HepG2 (cell line): Measurements from ENCODE around the gene FAM219B. TPM values are rescaled to one million over a fixed set of nuclear protein-coding genes. Genes with fewer than 3 reads are reported as not detected.

ENCODE experiments used
- CHD2 ChIP-seq: IDR thresholded peaks from 2 replicates; pipeline ENCODE4 v1.6.1; 2011; ENCODE audit warnings: low read depth, low read length, improper control_type of control experiment
- FOXA3 ChIP-seq: IDR thresholded peaks from 2 replicates; pipeline ENCODE4 v1.6.1; 2016; ENCODE audit warnings: missing genetic modification reagents, missing compliant biosample characterization
- GATA4 ChIP-seq: sonication (generic); IDR thresholded peaks from 2 replicates; pipeline ENCODE4 v1.6.1; 2016; ENCODE audit warnings: antibody characterized with exemption, low read depth, borderline replicate concordance
- GATAD2A ChIP-seq: IDR thresholded peaks from 2 replicates; pipeline ENCODE4 v1.6.1; 2016
- HMG20B ChIP-seq: conservative IDR thresholded peaks from 2 replicates; pipeline ENCODE4 v1.6.1; 2016; ENCODE audit warnings: missing genetic modification reagents, missing compliant biosample characterization
- MTA1 ChIP-seq: sonication (generic); formaldehyde crosslinking; IDR thresholded peaks from 2 replicates; pipeline ENCODE4 v1.4.0; 2020; ENCODE audit warnings: missing genetic modification reagents, mild to moderate bottlenecking, borderline replicate concordance
- NR2F1 ChIP-seq, 2 experiments: fragments of 450-650 bp in 1 of 2; formaldehyde crosslinking in 1 of 2; IDR thresholded peaks; 2 replicates each; pipeline versions ENCODE4 v1.5.0 to v1.6.1; 2016 to 2020; ENCODE audit warnings: mild to moderate bottlenecking in 1 of 2, missing compliant biosample characterization in 1 of 2, missing genetic modification reagents in 1 of 2, moderate library complexity in 1 of 2
- SKI ChIP-seq: fragments of 450-650 bp; IDR thresholded peaks from one replicate; pipeline ENCODE4 v1.6.1; 2018; ENCODE audit warnings: mild to moderate bottlenecking; ENCODE audit not compliant: partially characterized antibody
- STAT5B ChIP-seq: sonication (generic); formaldehyde crosslinking; IDR thresholded peaks from 2 replicates; pipeline ENCODE4 v1.4.0; 2020; ENCODE audit warnings: missing genetic modification reagents
- TARDBP ChIP-seq: sonication (generic); formaldehyde crosslinking; IDR thresholded peaks from 2 replicates; pipeline ENCODE4 v1.8.0; 2022; ENCODE audit warnings: mild to moderate bottlenecking, missing genetic modification reagents
- TCF12 ChIP-seq, 2 experiments: fragments of 450-650 bp in 1 of 2; sonication (generic) in 1 of 2; formaldehyde crosslinking in 1 of 2; IDR thresholded peaks; 2 replicates each; pipeline versions ENCODE4 v1.6.1 to v1.8.0; 2017 to 2022; ENCODE audit warnings: antibody characterized with exemption in 1 of 2, mild to moderate bottlenecking in 1 of 2, missing genetic modification reagents in 1 of 2, moderate library complexity in 1 of 2
- TEAD3 ChIP-seq: optimal IDR thresholded peaks from 2 replicates; pipeline ENCODE3; 2016; ENCODE audit warnings: borderline replicate concordance
- TGIF2 ChIP-seq: IDR thresholded peaks from 2 replicates; pipeline ENCODE4 v1.6.1; 2016; ENCODE audit warnings: control low read depth, missing compliant biosample characterization
- THYN1 ChIP-seq: sonication (generic); formaldehyde crosslinking; IDR thresholded peaks from 2 replicates; pipeline ENCODE4 v1.8.1; 2023; ENCODE audit warnings: low read depth, mild to moderate bottlenecking, moderate library complexity, missing genetic modification reagents, borderline replicate concordance
- YEATS4 ChIP-seq: sonication (generic); formaldehyde crosslinking; IDR thresholded peaks from 2 replicates; pipeline ENCODE4 v1.4.0; 2020; ENCODE audit warnings: missing genetic modification reagents, borderline replicate concordance
- ZFP90 ChIP-seq: sonication (generic); formaldehyde crosslinking; IDR thresholded peaks from 2 replicates; pipeline ENCODE4 v1.8.0; 2022; ENCODE audit warnings: missing genetic modification reagents, mild to moderate bottlenecking, inconsistent platforms, borderline replicate concordance
- ZNF12 ChIP-seq: sonication (generic); formaldehyde crosslinking; IDR thresholded peaks from 2 replicates; pipeline ENCODE4 v1.5.0; 2020; ENCODE audit warnings: missing genetic modification reagents
- ZNF282 ChIP-seq: fragments of 450-650 bp; IDR thresholded peaks from 2 replicates; pipeline ENCODE4 v1.6.1; 2018; ENCODE audit not compliant: partially characterized antibody
- ZNF501 ChIP-seq: sonication (generic); formaldehyde crosslinking; IDR thresholded peaks from 2 replicates; pipeline ENCODE4 v1.5.1; 2020; ENCODE audit warnings: mild to moderate bottlenecking, moderate library complexity, missing genetic modification reagents
- ZNF773 ChIP-seq: sonication (generic); formaldehyde crosslinking; IDR thresholded peaks from 2 replicates; pipeline ENCODE4 v1.4.0; 2020; ENCODE audit warnings: missing genetic modification reagents, borderline replicate concordance
- ZNF792 ChIP-seq: IDR thresholded peaks from 2 replicates; pipeline ENCODE4 v1.6.1; 2016
- polyA plus RNA-seq, 8 experiments: library from polyadenylated mRNA; depleted of rRNA in 3 of 8; stranded (reverse) in 7 of 8; unstranded in 1 of 8; fragments of >200 nt; fragmentation: Illumina TruSeq in 4 of 8; extraction: Trizol in 4 of 8; gene quantifications; 2 replicates each; pipeline versions ENCODE4 v1.2.1 to v1.2.3, GENCODE V29; 2011 to 2016; ENCODE audit warnings: low read depth in 4 of 8, missing spikeins in 1 of 8, mixed read lengths in 1 of 8; ENCODE audit not compliant: insufficient read depth in 1 of 8
- total RNA-seq, 5 experiments: library from RNA; depleted of rRNA; stranded (reverse); fragments of >200 nt; fragmentation: Illumina TruSeq; extraction: Trizol; gene quantifications; 2 replicates each; pipeline ENCODE4 v1.2.3, GENCODE V29; 2016; ENCODE audit warnings: low read depth in 1 of 5
- TF ChIP-seq, protein P1 (sequence below): sonication (generic); formaldehyde crosslinking; IDR thresholded peaks from 2 replicates; pipeline ENCODE4 v1.5.0; 2020; ENCODE audit warnings: mild to moderate bottlenecking, missing genetic modification reagents, moderate library complexity
- TF ChIP-seq, protein P2 (sequence below): IDR thresholded peaks from 2 replicates; pipeline ENCODE4 v1.6.1; 2016; ENCODE audit warnings: low read depth, missing genetic modification reagents, missing compliant biosample characterization
- TF ChIP-seq, protein P3 (sequence below): sonication (generic); formaldehyde crosslinking; conservative IDR thresholded peaks from 2 replicates; pipeline ENCODE4 v1.8.0; 2022; ENCODE audit warnings: mild to moderate bottlenecking, moderate library complexity, missing genetic modification reagents

The FAM219B gene
- total and polyA plus RNA-seq, 2 of the 13 experiments (the other 11 are each of a cell fraction or from before 2014, with no cell fraction given): 36.6 to 50.2 TPM

DNA sequence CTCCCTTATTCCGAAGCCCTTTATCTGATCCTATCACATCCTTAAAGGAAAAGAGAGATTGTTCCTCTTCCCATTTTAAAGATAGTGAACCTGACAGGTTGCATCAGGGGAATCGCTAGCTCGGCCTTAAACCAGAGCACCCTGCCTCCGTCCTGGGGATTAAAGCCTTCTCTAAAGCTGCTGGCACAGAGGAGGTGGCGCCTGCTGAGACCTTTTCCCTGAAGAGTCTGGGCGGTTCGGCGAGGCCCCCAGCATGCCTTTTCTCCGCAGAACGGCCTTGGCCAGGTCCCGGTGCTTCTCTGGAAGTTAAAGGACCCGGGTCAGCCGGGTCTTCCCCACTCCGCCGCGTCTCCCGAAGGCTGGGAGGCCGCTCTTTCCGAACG lies 593 bp downstream of the FAM219B start (continued):
- TF ChIP-seq ZNF773 (CRISPR knock-in tag): no peak
- TF ChIP-seq STAT5B (CRISPR knock-in tag): no peak
- TF ChIP-seq SKI: no peak
- TF ChIP-seq, protein P1, sequence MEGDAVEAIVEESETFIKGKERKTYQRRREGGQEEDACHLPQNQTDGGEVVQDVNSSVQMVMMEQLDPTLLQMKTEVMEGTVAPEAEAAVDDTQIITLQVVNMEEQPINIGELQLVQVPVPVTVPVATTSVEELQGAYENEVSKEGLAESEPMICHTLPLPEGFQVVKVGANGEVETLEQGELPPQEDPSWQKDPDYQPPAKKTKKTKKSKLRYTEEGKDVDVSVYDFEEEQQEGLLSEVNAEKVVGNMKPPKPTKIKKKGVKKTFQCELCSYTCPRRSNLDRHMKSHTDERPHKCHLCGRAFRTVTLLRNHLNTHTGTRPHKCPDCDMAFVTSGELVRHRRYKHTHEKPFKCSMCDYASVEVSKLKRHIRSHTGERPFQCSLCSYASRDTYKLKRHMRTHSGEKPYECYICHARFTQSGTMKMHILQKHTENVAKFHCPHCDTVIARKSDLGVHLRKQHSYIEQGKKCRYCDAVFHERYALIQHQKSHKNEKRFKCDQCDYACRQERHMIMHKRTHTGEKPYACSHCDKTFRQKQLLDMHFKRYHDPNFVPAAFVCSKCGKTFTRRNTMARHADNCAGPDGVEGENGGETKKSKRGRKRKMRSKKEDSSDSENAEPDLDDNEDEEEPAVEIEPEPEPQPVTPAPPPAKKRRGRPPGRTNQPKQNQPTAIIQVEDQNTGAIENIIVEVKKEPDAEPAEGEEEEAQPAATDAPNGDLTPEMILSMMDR (CRISPR knock-in tag): no peak
- no peak for TF ChIP-seq TGIF2
- no peak for TF ChIP-seq THYN1 (CRISPR knock-in tag)
- no peak for TF ChIP-seq GATA4
- no peak for TF ChIP-seq FOXA3 (CRISPR knock-in tag)
- TF ChIP-seq ZNF282: no peak
- no peak for TF ChIP-seq NR2F1 (CRISPR knock-in tag; IDR thresholded peaks at IDR 0.05)
- TF ChIP-seq TEAD3 (CRISPR knock-in tag): no peak
- 0 out of 2 replicates have a peak, but pooled peaks have one; percentile 7 for TF ChIP-seq HMG20B
- TF ChIP-seq MTA1 (CRISPR knock-in tag): no peak
- no peak for TF ChIP-seq TCF12 (IDR thresholded peaks at IDR 0.05)
- TF ChIP-seq TCF12 (CRISPR knock-in tag; IDR thresholded peaks at IDR 0.05): no peak
- no peak for TF ChIP-seq ZNF501
- TF ChIP-seq, protein P2, sequence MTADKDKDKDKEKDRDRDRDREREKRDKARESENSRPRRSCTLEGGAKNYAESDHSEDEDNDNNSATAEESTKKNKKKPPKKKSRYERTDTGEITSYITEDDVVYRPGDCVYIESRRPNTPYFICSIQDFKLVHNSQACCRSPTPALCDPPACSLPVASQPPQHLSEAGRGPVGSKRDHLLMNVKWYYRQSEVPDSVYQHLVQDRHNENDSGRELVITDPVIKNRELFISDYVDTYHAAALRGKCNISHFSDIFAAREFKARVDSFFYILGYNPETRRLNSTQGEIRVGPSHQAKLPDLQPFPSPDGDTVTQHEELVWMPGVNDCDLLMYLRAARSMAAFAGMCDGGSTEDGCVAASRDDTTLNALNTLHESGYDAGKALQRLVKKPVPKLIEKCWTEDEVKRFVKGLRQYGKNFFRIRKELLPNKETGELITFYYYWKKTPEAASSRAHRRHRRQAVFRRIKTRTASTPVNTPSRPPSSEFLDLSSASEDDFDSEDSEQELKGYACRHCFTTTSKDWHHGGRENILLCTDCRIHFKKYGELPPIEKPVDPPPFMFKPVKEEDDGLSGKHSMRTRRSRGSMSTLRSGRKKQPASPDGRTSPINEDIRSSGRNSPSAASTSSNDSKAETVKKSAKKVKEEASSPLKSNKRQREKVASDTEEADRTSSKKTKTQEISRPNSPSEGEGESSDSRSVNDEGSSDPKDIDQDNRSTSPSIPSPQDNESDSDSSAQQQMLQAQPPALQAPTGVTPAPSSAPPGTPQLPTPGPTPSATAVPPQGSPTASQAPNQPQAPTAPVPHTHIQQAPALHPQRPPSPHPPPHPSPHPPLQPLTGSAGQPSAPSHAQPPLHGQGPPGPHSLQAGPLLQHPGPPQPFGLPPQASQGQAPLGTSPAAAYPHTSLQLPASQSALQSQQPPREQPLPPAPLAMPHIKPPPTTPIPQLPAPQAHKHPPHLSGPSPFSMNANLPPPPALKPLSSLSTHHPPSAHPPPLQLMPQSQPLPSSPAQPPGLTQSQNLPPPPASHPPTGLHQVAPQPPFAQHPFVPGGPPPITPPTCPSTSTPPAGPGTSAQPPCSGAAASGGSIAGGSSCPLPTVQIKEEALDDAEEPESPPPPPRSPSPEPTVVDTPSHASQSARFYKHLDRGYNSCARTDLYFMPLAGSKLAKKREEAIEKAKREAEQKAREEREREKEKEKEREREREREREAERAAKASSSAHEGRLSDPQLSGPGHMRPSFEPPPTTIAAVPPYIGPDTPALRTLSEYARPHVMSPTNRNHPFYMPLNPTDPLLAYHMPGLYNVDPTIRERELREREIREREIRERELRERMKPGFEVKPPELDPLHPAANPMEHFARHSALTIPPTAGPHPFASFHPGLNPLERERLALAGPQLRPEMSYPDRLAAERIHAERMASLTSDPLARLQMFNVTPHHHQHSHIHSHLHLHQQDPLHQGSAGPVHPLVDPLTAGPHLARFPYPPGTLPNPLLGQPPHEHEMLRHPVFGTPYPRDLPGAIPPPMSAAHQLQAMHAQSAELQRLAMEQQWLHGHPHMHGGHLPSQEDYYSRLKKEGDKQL (CRISPR knock-in tag): 0 out of 2 replicates have a peak, but pooled peaks have one; percentile 7
- no peak for TF ChIP-seq ZFP90 (CRISPR knock-in tag)
- TF ChIP-seq YEATS4 (CRISPR knock-in tag): no peak
- no peak for TF ChIP-seq CHD2
- TF ChIP-seq, protein P3, sequence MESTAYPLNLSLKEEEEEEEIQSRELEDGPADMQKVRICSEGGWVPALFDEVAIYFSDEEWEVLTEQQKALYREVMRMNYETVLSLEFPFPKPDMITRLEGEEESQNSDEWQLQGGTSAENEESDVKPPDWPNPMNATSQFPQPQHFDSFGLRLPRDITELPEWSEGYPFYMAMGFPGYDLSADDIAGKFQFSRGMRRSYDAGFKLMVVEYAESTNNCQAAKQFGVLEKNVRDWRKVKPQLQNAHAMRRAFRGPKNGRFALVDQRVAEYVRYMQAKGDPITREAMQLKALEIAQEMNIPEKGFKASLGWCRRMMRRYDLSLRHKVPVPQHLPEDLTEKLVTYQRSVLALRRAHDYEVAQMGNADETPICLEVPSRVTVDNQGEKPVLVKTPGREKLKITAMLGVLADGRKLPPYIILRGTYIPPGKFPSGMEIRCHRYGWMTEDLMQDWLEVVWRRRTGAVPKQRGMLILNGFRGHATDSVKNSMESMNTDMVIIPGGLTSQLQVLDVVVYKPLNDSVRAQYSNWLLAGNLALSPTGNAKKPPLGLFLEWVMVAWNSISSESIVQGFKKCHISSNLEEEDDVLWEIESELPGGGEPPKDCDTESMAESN (CRISPR knock-in tag): no peak
- TF ChIP-seq ZNF12 (CRISPR knock-in tag): no peak
- 0 out of 2 replicates have a peak, but pooled peaks have one; percentile 1 for TF ChIP-seq ZNF792 (CRISPR knock-in tag)
- no peak for TF ChIP-seq GATAD2A (CRISPR knock-in tag)
- TF ChIP-seq TARDBP: no peak
